HG03280 (cell line): ENCODE measurements around the gene PIGA.
A peak's percentile ranks its signal among the peaks of the same experiment; 100 is the strongest.

Source experiments
- ATAC-seq: cut with Tn5 transposase; IDR thresholded peaks from one replicate; pipeline ENCODE4 v1.9.1; 2021; ENCODE audit warnings: mild to moderate bottlenecking, moderate library complexity; ENCODE audit not compliant: unreplicated experiment

PIGA gene, protein sequence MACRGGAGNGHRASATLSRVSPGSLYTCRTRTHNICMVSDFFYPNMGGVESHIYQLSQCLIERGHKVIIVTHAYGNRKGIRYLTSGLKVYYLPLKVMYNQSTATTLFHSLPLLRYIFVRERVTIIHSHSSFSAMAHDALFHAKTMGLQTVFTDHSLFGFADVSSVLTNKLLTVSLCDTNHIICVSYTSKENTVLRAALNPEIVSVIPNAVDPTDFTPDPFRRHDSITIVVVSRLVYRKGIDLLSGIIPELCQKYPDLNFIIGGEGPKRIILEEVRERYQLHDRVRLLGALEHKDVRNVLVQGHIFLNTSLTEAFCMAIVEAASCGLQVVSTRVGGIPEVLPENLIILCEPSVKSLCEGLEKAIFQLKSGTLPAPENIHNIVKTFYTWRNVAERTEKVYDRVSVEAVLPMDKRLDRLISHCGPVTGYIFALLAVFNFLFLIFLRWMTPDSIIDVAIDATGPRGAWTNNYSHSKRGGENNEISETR

DNA sequence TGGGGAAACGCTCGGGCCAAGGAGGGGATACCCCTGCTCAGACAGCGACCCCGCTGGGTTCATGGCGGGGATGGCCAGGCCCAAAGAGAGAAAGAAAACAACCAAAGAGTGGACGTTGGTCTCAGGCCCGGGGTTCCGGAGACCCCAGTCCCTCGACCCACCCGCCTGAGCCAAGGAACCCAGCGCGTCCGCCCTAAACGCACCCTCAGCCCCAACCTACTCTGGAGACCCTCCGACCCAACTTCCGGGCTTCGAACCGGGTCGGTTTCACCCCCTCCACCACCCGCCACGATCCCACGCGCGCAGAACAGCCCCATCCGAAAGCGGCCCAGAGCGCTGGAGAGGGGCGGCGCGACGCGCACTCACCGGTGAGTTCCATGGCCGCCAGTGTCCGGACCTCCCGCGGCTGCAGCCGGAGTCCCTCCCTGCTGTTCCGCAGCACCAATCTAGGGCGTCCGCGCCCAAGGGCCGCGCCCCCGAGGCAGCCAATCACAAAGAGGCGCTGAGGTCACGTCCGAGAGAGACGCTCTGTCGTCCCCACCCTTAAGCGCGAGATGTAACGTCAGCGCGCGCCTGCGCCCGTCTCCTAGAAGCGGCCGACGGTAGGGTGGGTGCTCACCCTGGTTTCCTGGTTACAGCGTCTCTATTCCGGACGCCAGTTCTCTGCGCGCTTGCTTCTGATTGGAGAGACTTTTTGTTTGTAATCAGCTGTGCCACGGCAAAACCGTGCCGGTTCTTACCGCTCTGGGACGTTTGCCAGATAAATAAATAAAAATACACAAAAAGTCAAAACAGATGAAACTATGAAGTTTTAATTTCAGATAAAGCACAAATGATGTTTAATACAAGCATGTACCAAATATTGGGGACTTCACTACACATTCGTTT is at the start of gene PIGA:
PIGA (minus strand) TSS at position 389 of the 888 bp plus-strand sequence. CDS start 3,593 bp downstream, outside the sequence.
- peak; percentile 99 for ATAC-seq

DNA sequence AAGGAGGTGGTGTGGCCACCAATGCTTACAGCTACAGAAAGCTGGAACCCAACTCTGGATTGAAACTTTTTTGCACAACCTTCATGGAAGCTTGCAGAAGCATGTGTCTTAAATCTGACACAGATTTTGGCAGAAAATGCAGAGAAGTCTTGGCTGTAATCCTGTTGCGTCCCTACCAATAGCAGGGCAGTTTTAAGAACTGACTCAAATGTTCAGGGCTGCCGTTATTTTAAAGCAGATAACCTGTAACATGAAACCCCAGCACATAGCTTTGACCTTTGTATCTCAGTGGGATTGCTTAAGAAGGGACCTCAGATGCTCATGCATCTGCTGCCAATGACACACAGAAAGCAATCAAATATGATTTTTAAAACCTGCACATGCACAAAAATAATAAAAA is 49.0 kb upstream of the PIGA start, which contains the start of gene VEGFD:
VEGFD (minus strand) TSS at position 110 of the 400 bp plus-strand sequence. CDS start 467 bp downstream, outside the sequence.
- no peak for ATAC-seq

DNA sequence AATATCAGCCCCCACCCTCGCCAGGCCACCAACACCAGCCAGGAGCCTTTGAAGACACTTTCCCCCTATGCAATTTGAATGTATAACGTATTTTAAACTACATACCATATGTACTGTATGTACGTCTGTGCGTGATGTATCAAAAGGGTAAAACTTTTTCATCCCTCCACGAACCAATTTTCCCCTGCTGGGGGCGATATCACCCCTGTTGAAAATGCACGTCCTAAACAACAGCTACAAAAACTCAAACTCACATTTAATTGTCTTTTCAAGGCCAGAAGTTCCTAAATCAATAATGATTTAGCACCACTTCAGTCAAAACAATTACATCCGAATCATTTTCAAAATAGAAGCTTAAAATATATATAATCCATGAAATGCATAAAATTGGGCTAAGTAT is 47.5 kb upstream of the PIGA start:
- no peak for ATAC-seq

DNA sequence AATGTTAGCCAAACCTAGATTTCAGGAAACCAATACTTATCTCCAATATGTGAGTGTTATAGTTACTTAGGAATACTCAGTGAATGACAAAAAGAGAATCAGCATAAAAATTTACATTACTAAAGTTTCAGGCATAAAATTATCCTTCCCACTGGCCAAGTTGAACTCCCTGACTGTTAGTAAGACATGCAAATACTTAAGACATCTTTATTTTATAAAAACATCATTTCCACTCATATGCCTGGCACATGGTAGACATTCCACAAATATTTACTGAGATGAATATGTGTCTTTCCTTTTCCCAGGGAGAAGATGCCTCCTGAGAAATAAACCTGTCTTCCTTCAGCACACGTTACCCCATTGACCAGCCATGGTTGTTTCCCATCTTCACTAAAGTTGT is 41.6 kb upstream of the PIGA start:
- no peak for ATAC-seq

DNA sequence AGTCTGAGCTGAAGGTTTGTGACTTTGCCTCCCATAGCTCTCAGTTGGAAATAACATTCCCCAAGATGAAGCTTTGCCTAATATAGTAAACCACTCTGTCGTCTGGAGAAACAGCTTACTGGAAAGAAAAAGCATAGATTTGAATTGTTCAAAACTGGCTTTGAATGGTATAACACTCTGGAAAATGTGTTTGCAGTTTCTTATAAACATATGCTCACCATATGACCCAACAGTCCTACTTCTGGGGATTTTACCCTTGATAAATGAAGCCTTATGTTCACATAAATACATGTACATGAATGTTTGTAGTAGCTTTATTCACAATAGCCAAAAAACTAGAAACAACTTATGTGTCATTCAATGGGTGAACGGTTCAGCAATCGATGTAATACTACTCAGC is 38.7 kb upstream of the PIGA start:
- ATAC-seq = no peak

DNA sequence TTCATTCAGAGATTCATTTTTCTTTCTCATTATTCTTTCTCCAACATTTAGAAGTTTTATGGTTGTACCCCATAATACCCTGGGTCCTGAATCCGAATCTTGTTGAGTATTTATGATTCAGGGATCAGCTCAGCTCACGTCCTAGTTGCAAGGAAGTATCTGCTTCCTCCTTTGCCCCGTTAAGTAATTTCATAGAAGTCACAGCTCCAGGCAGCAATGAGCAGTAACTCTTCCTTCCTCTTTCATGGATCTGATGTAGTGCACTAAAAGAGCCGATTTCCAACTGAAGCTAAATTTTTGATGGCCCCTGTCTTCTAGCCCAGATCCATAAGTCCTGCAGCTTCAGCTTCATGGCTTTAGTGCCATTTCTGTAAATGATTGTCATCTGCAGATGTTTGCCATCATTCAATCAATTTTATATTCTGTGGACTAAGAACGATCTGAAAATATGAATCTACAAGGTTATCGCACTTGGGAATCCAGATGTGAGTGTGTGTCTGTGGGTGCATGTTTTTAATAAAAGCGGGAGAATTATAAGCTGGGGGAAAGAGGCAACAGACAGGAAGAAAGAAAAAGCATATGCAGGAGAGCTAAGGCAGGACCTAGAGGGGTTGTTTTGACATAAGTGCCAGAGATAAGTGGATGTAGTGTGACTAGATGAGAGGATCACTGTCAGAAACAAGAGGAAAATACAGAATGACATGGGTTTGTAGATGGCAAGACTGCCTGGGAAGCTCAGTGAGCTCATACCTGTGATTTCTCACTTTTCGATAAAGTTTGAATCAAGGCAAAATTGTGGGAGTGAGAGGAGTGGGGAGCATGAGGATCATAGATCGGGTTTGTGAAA is 31.4 kb upstream of the PIGA start:
- no peak for ATAC-seq

DNA sequence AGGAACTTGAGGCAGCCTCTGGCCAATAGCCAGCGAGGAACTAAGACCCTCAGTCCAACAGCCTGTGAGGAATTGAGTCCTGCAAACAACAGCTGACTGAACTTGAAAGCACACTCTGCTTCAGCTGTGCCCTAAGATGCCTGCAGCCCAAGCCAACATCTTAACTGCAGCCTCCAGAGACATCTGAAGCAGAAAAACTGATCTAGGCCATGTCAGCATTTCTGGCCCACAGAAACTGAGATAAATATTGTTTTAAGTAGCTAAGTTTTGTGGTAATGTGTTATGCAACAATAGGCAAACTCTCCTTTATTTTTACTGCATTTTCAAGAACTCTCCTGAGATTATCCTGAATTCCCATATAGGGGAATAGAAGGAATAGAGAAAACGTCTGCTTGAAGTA is 24.4 kb upstream of the PIGA start:
- no peak for ATAC-seq

DNA sequence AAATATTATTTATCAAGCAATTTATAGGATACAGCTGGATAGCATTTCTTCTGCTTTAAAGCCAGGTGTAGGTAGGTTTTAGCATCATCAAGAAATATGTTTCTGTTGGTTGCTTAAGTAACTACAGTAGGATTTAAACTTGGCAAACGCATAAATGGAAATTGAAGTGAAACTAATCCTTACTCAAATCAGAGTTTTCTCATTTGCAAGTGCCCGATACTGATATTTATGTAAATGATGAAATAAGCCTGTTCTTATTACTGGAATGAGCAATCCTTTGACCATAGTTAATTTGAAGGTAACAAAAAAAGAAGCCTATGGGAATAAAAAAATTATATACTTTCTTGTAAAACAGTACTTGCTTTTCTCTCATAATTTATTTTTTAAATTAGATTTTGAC is 23.2 kb upstream of the PIGA start:
- no peak for ATAC-seq

DNA sequence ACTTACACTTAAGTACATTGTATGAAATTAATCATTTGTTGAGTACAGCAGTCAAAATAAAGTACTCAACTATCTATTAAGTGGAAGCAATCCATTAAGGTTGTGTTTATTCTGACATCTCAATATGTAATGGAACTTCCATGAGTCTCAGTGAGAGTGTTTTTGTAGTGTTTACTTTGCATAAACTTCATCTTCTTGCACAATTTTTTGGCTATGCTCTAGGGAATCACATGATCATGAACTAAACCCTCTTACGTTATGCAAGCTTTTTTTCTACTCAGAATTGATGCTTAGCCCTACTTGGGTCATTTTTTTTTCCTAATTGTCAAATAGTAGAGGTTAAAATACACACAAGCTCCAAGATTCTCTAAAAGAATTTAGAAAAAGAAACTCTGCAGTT is 21.1 kb upstream of the PIGA start:
- no peak for ATAC-seq

DNA sequence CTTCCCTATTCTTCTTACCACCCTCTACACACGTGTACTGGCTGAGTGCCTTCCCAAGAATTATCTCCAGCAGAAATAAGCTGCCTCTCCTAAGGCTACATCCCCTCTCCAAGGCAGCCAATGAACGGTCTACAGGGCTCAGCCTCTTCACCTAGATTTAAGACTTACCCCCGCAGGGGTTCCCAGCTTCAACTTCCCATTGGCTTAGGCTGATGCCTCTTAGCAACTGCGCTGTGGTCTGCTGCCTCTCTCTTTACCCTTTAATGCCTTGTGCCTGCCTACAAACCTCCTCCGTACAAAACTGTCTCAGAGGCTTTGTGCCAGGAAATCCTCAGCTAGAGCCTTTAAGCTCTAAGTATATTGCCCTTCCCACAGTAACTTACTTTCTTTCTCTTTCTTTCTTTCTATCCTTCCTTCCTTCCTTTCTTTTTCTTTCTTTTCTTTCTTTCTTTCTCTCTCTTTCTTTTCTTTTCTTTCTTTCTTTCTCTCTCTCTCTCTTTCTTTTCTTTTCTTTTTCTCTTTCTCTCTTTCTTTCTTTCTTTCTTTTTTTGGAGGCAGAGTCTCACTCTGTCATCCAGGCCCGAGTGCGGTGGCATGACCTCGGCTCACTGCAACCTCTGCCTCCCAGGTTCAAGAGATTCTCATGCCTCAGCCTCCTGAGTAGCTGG is 15.1 kb upstream of the PIGA start:
- no peak for ATAC-seq

DNA sequence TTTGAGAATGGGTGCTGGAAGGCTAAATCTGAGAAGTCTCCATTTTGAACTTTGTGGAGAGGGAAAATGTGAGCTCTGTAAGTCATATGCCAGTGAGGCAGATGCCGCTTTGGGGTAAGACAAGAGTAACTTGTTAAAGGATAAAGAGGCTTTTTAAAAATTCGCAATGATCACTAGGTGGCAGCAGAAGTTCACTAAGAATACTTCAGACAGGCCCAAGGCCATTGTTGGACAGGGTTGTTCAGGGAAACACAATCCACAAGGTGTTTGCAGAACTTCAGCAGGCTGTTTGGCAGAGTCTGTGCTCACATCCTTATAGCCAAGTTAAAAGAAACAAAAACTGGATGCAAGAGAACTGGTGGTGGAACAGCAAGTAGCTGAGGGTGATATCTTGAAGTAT is 13.7 kb upstream of the PIGA start:
- peak; percentile 63 for ATAC-seq

DNA sequence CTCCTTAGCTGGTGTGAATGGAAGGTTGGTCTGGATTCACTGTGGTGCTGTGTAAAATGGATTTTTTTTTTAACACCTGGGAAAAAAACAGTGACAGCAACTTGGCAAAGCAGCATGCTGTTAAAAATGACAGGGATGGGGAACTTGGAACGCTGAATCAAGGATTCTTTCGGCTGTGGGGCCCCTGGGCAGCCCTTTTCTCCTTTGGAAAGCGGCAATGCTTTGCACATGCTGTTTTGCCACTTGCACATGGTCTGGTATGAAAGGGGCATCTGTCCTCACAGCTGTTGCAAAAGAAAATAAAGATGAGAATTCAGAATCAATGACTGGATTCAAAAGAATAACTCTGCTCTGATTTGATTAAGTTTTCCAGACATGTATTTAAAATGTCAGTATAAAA is 10.7 kb upstream of the PIGA start:
- no peak for ATAC-seq

DNA sequence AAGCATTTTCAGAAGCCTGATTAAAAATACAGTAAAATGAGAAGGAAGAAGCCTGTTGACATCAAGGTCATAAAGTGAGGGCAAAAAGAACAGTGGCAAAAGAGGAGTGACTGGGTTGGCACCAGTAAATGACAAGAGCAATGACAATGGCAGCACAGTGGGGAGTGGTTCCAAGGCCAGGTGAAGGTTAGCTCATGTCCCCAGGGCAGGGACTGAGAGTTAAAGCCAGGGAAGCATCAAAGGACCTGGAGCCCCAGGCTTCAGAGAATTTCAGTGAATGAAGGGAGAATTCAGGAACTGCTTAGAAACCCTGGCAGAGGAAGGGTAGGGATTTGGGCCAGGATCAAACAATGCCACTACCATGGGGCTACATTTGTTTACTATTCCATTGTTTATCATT is 8.8 kb upstream of the PIGA start:
- no peak for ATAC-seq

DNA sequence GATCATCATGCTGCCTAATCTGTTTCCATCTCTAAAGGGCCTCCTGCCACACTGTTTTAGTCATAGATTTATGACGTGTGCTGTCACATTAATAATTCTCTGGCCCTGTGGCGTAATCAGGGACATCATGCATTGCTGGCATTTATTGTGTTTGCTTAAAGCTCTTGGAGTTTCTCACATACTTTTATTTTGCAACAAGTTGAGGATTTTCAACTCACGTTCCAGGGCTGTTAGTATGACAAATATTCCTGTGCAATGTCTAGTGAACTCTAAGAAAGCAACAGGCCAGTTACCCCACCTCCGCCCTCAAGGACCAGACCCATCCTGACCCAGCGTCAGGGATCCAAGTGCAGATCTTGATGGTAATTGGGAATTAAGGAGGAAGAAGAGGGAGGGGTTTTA is 7.8 kb upstream of the PIGA start:
- no peak for ATAC-seq

DNA sequence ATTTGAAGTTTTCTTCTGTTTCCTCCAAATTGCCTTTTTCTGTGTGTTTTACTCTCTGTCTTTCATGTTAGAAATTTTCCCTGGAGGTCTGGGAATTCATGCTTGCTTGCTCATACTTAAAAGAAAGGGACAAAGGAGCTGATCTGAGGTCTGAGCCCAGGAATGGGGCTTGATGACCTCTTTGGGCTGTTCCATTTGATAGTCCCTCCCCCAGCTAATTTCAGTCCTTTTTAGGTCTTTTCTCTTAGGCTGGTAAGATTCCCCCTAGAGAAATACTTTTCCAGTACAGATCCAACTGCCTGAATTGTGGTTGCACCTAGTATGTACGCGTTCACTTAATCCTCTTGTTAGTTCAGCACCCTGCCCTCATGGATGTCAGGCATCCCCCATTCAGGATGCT is 5.5 kb upstream of the PIGA start:
- no peak for ATAC-seq

DNA sequence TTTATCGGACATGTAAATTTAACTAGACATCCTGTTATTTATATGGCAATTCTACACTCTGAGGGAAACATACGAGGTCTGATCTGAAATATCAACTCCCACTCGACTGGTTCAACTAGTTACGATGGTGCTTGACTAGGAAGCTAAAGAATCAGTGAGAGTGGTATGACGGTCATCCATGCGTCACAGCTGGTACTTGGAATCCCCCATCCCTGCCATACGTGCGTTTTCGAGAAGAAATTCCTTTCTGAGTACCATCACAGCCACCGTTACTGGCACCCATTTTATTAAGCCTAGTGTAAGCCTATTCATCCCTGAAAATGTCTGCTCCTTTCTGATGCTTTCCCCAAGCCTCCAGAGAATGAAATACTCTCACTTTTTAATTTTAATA is 695 bp upstream of the PIGA start:
- ATAC-seq = no peak

DNA sequence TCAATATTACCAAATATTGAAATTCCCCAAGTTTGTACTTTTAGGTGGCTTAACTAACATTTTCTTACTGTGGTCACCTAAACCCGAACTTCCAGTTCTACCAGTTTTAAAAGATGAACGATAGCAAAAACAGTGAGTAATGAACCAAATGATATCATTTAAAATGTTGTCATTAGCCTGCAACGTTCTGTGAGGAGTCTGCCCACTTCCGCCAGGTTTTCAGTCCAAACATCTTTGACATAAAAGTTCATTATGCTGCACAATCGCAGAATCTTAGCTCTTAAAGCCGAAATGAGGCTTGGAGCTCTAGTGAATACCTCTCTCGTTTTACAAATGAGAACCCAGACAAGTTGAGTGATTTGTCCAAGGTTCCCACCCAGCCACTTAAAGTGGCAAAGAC is 762 bp downstream of the PIGA start:
- no peak for ATAC-seq

DNA sequence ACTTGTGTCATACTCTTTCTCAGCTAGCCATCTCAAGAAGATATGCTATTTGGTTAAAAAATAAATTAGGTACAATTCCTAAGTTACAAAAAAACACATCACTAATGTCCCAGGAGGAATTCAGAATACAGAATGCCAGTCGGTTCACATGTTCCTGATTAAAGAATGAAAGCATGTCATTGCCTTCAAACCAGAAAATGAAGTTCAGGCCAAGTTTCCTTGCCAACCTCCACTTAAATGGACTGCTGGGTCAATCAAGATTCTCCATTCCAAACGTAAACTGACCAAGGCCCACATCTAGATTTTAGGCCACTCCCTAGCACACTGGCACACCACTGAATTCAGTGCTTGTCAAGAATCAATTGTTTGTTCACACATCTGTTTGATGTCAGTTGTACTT is 6.5 kb downstream of the PIGA start:
- no peak for ATAC-seq

DNA sequence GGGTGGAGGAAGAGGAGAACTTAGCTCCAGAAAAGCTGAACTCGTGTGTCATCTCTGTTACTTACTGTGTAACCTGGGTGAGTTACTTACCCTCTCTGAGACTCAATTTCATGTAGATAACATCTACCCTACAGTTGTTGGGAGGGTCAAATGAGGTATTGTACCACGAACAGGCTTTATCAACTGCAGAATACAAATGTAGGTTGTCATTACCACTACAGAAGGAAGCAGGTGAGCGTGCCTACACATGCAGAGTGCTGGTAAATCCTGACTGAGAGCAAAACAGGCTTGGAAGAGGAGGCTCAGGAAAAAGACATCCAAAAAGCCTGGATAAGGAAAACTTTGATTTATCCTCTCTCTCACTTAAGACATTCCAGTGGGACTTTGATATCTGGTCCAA is 7.2 kb downstream of the PIGA start:
- no peak for ATAC-seq

DNA sequence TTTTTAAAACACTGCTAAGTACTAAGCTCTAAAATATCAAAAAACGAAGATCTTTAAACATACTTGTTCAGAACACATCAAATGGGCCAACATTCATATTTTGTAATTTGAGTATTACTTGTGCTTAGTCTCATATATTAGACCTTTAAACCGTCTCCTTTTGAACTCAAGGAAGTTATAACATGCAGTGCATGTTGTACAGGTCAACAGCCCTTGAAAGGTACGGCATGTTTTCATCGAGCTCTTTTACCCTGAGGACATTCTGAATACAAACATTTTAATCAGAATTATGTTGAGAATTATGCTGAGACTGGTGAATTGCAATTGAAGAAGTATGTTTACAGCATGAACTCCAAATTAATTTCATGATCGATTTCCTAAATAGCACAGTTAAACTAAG is 12.9 kb downstream of the PIGA start:
- no peak for ATAC-seq
